IMR-90 (cell line): ENCODE results near the gene SNAP25. TPM values are rescaled to one million over a fixed set of nuclear protein-coding genes. Genes with fewer than 3 reads are reported as not detected.

Source experiments
- ATAC-seq: fragments of 200-7000 bp; cut with Tn5 transposase; 2 replicates; pipeline ENCODE4 v1.9.1; 2020; ENCODE audit warnings: low read depth, mild to moderate bottlenecking, moderate library complexity
- BruUV-seq: library from RNA; stranded (reverse); fragments of 400-500 nt; replicated peaks from 2 replicates; lab custom pipeline; 2021; lab: Mats Ljungman, UMichigan
- CTCF ChIA-PET: fragments of 300-600 bp; formaldehyde crosslinking; extraction: SDS; loops from one replicate; lab custom pipeline; 2021; ENCODE audit warnings: antibody characterized with exemption; lab: Yijun Ruan, JAX
- POLR2A ChIA-PET: fragments of 300-600 bp; sonication (Branson Sonifier 250); formaldehyde crosslinking; loops from one replicate; lab custom pipeline; 2022; ENCODE audit warnings: antibody characterized with exemption; ENCODE audit not compliant: unreplicated experiment; lab: Charles Lee
- DNase-seq: peaks from one replicate; pipeline ENCODE4 v3.0.0; 2013
- H2AFZ ChIP-seq: replicated peaks from 2 replicates; pipeline ENCODE3; 2013; ENCODE audit warnings: low read length, mild to moderate bottlenecking; ENCODE audit not compliant: poor library complexity
- H2AK5ac ChIP-seq: 2 replicates; pipeline ENCODE4 v1.6.1; 2013; ENCODE audit warnings: low read depth, low read length, inconsistent platforms
- H2AK9ac ChIP-seq: replicated peaks from 2 replicates; pipeline ENCODE3; 2013; ENCODE audit warnings: mild to moderate bottlenecking, low read depth, low read length, moderate library complexity; ENCODE audit not compliant: poor library complexity
- H2BK120ac ChIP-seq: 2 replicates; pipeline ENCODE4 v1.6.1; 2013; ENCODE audit warnings: low read depth, low read length, inconsistent platforms
- H2BK15ac ChIP-seq: 3 replicates; pipeline ENCODE4 v1.6.1; 2013; ENCODE audit warnings: low read depth, low read length, inconsistent platforms
- H2BK20ac ChIP-seq: 2 replicates; pipeline ENCODE4 v1.6.1; 2013; ENCODE audit warnings: low read depth, mild to moderate bottlenecking, inconsistent platforms, low read length, moderate library complexity
- H2BK5ac ChIP-seq: 2 replicates; pipeline ENCODE4 v1.6.1; 2013; ENCODE audit warnings: mild to moderate bottlenecking, low read depth, low read length, inconsistent platforms; ENCODE audit not compliant: poor library complexity, severe bottlenecking
- H3K14ac ChIP-seq: replicated peaks from 2 replicates; pipeline ENCODE4 v1.6.1; 2013; ENCODE audit warnings: low read depth, low read length, inconsistent platforms
- H3K18ac ChIP-seq: 2 replicates; pipeline ENCODE4 v1.6.1; 2013; ENCODE audit warnings: low read depth, low read length, control low read depth
- H3K23ac ChIP-seq: 2 replicates; pipeline ENCODE4 v1.6.1; 2013; ENCODE audit warnings: low read depth, low read length, inconsistent platforms
- H3K27ac ChIP-seq: 2 replicates; pipeline ENCODE4 v1.5.1; 2013; ENCODE audit warnings: mild to moderate bottlenecking, control low read depth, low read length; ENCODE audit not compliant: insufficient read depth
- H3K27me3 ChIP-seq: 2 replicates; pipeline ENCODE4 v1.6.1; 2013; ENCODE audit warnings: low read length; ENCODE audit not compliant: control insufficient read depth, insufficient read depth
- H3K36me3 ChIP-seq: 2 replicates; pipeline ENCODE4 v1.6.1; 2013; ENCODE audit warnings: low read length, mixed read lengths; ENCODE audit not compliant: control insufficient read depth, insufficient read depth
- H3K4ac ChIP-seq: 2 replicates; pipeline ENCODE4 v1.6.1; 2013; ENCODE audit warnings: low read depth, low read length, inconsistent platforms
- H3K4me1 ChIP-seq: 2 replicates; pipeline ENCODE4 v1.6.1; 2013; ENCODE audit warnings: low read length, mixed read lengths; ENCODE audit not compliant: control insufficient read depth, insufficient read depth
- H3K4me2 ChIP-seq: 2 replicates; pipeline ENCODE4 v1.6.1; 2013; ENCODE audit warnings: low read depth, mild to moderate bottlenecking, control low read depth, low read length, moderate library complexity
- H3K4me3 ChIP-seq: 2 replicates; pipeline ENCODE4 v1.5.1; 2013; ENCODE audit warnings: low read depth, mild to moderate bottlenecking, control low read depth, low read length, moderate library complexity; ENCODE audit not compliant: insufficient read depth
- H3K56ac ChIP-seq: 2 replicates; pipeline ENCODE4 v1.6.1; 2013; ENCODE audit warnings: low read length, inconsistent platforms; ENCODE audit not compliant: insufficient read depth; ENCODE audit errors: extremely low read depth
- H3K79me1 ChIP-seq, 2 experiments: 2 replicates each; pipeline ENCODE4 v1.6.1; 2013; ENCODE audit warnings: low read length in 2 of 2, inconsistent platforms in 1 of 2, low read depth in 1 of 2
- H3K9ac ChIP-seq: 2 replicates; pipeline ENCODE4 v1.6.1; 2013; ENCODE audit warnings: low read depth, low read length, control low read depth
- H3K9me1 ChIP-seq: 2 replicates; pipeline ENCODE4 v1.6.1; 2013; ENCODE audit warnings: low read length, inconsistent platforms; ENCODE audit not compliant: insufficient read depth
- H3K9me3 ChIP-seq: 2 replicates; pipeline ENCODE4 v1.6.1; 2013; ENCODE audit warnings: low read length; ENCODE audit not compliant: control insufficient read depth, insufficient read depth
- H4K20me1 ChIP-seq: 2 replicates; pipeline ENCODE4 v1.6.1; 2013; ENCODE audit warnings: low read length, inconsistent platforms; ENCODE audit not compliant: insufficient read depth
- H4K5ac ChIP-seq: 2 replicates; pipeline ENCODE4 v1.6.1; 2013; ENCODE audit warnings: mild to moderate bottlenecking, low read depth, low read length, control low read depth
- H4K8ac ChIP-seq, 2 experiments: 2 replicates each; pipeline ENCODE4 v1.6.1; 2013; ENCODE audit warnings: low read depth in 2 of 2, low read length in 2 of 2, control low read depth in 1 of 2, inconsistent platforms in 1 of 2
- H4K91ac ChIP-seq: 2 replicates; pipeline ENCODE4 v1.6.1; 2013; ENCODE audit warnings: low read depth, low read length, inconsistent platforms; ENCODE audit not compliant: insufficient read depth
- MAFK ChIP-seq: IDR thresholded peaks from 2 replicates; pipeline ENCODE4 v1.6.1; 2012; ENCODE audit warnings: low read depth, low read length, improper control_type of control experiment
- RCOR1 ChIP-seq: IDR thresholded peaks from 2 replicates; pipeline ENCODE4 v1.6.1; 2012; ENCODE audit warnings: mild to moderate bottlenecking, low read length, improper control_type of control experiment; ENCODE audit not compliant: insufficient replicate concordance
- WGBS, 2 experiments: methylation state at CpG; one replicate each; pipeline versions ENCODE4 v1.1.5 to v1.1.7; 2013; ENCODE audit warnings: missing lambda C conversion rate in 2 of 2; ENCODE audit not compliant: insufficient read length in 1 of 2; ENCODE audit errors: extremely low coverage in 2 of 2; 5-methylcytosine and 5-hydroxymethylcytosine counted together
- dilution Hi-C: fragments of 300-500 bp; cut with HindIII; formaldehyde crosslinking; loops from one replicate; pipeline ENCODE4 v1.14.3; 2018; ENCODE audit warnings: low sequenced_read_pairs; ENCODE audit not compliant: unreplicated experiment
- in situ Hi-C: fragments of 300-500 bp; cut with MboI; formaldehyde crosslinking; loops from 3 replicates; pipeline ENCODE4 v1.14.3; 2019; ENCODE audit warnings: low sequenced_read_pairs, inconsistent platforms, mixed read lengths
- intact Hi-C: fragments of 100-400 bp; cut with micrococcal nuclease; formaldehyde crosslinking; loops from 2 replicates; pipeline ENCODE4 v1.10.0; 2022
- polyA plus RNA-seq, 3 experiments: library from polyadenylated mRNA; depleted of rRNA; stranded (reverse); fragments of >200 nt; gene quantifications; 2 replicates each; pipeline ENCODE4 v1.2.3, GENCODE V29; 2012; ENCODE audit warnings: low replicate concordance in 1 of 3
- total RNA-seq: library from RNA; depleted of rRNA; stranded (reverse); fragments of >200 nt; gene quantifications from 2 replicates; pipeline ENCODE4 v1.2.3, GENCODE V29; 2012

SNAP25 gene
- total and polyA plus RNA-seq, 2 of the 4 experiments (the other 2 are of a cell fraction): 1.1 to 2.8 TPM

DNA sequence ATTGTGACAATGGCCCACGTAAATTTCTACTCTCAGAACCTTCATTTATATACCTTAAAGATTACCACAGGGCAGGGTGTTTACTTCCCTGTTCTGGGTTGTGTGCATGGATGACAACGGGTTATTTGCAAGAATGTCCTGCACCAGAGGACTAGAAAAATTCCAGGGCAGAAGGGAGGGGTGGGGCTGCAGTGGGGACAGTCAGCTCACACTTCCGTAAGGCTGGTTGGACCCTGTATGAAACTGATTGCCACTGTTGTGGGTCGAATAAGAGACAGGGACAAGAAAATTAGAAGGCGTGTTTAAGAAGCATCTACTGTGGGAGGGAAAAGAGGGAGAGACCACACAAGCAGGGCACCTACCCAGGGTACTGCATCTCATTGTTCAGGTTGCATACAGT is 96.5 kb downstream of the SNAP25 start:
- no peak overlapping the region for H2AK9ac ChIP-seq
- no peak overlapping the region for H2AFZ ChIP-seq
- H2BK20ac ChIP-seq: peak overlapping the region; percentile 73
- peaks cover 22% of the 10 kb centered on the region for H3K4me1 ChIP-seq
- peak overlapping the region; percentile 80; the same call in 2 of the 3 replicates for H2BK15ac ChIP-seq
- H3K4ac ChIP-seq: peak overlapping the region; percentile 82
- H2BK120ac ChIP-seq: peak overlapping the region; percentile 57
- H3K9me3 ChIP-seq: no peaks in the 10 kb centered on the region
- H3K9ac ChIP-seq: no peak overlapping the region
- 86% methylated on average over 2 of the region's 5 CpGs; no CpG with 5 or more reads in 1 of the 2 experiments for WGBS, 2 experiments
- no peak overlapping the region for H3K23ac ChIP-seq
- ATAC-seq (no peak), DNase-seq (no peak)
- POLR2A ChIA-PET: no interaction called here
- H4K5ac ChIP-seq: peak overlapping the region; percentile 70
- no peak overlapping the region for H3K56ac ChIP-seq
- no peaks in the 10 kb centered on the region for H3K79me1 ChIP-seq
- peak overlapping the region in 1 of 2 experiments; percentile 38; a peak in 1 of 4 replicates for H4K8ac ChIP-seq
- no peak overlapping the region for H2BK5ac ChIP-seq
- in situ Hi-C loops: no loop called here
- H3K4me2 ChIP-seq: no peak overlapping the region
- CTCF ChIA-PET: interaction anchor here (0.6 kb wide), 1 partner anchor 907 kb away, joined by 3 read pairs; no protein-coding TSS in a partner anchor
- H4K91ac ChIP-seq: peak overlapping the region; percentile 70
- H3K18ac ChIP-seq: peak overlapping the region; percentile 48; the same call in 1 of the 2 replicates
- intact Hi-C loops: no loop called here
- no peaks in the 10 kb centered on the region for H3K27me3 ChIP-seq
- no peaks in the 10 kb centered on the region for H4K20me1 ChIP-seq
- peak overlapping the region; percentile 85 for H2AK5ac ChIP-seq
- no TSS peak for BruUV-seq
- H3K9me1 ChIP-seq: peaks cover 5% of the 10 kb centered on the region; the same call in 1 of the 2 replicates
- peak overlapping the region; percentile 43 for H3K14ac ChIP-seq
- H3K36me3 ChIP-seq: no peaks in the 10 kb centered on the region
- dilution Hi-C loops: no loop called here
- TF ChIP-seq RCOR1 (no peak), MAFK (no peak)
- H3K4me3 ChIP-seq: no peak overlapping the region
- no peak overlapping the region for H3K27ac ChIP-seq
